ENCODE data around the gene NFAM1.

Gene NFAM1

GRCh38 chr22:42331014-42331413 is 101.2 kb downstream of the NFAM1 start:
- TF ChIP-seq, protein P1, sequence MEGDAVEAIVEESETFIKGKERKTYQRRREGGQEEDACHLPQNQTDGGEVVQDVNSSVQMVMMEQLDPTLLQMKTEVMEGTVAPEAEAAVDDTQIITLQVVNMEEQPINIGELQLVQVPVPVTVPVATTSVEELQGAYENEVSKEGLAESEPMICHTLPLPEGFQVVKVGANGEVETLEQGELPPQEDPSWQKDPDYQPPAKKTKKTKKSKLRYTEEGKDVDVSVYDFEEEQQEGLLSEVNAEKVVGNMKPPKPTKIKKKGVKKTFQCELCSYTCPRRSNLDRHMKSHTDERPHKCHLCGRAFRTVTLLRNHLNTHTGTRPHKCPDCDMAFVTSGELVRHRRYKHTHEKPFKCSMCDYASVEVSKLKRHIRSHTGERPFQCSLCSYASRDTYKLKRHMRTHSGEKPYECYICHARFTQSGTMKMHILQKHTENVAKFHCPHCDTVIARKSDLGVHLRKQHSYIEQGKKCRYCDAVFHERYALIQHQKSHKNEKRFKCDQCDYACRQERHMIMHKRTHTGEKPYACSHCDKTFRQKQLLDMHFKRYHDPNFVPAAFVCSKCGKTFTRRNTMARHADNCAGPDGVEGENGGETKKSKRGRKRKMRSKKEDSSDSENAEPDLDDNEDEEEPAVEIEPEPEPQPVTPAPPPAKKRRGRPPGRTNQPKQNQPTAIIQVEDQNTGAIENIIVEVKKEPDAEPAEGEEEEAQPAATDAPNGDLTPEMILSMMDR (IDR thresholded peaks at IDR 0.05; ENCODE audit: low read depth, low read length) = no peak
- DNase-seq (ENCODE audit: extremely low read depth, low read depth) = no peak
